GM18508 (cell line): ENCODE measurements around the gene GGA2.
"Not testable (repeated sequence)": the region's sequence is repeated elsewhere in the genome, so short reads cannot be mapped to it uniquely, and the experiment has no call there.

Experiments used
- ATAC-seq: cut with Tn5 transposase; IDR thresholded peaks from one replicate; pipeline ENCODE4 v1.9.1; 2021; ENCODE audit warnings: moderate number of reproducible peaks; ENCODE audit not compliant: insufficient read depth, unreplicated experiment

GGA2 gene

DNA sequence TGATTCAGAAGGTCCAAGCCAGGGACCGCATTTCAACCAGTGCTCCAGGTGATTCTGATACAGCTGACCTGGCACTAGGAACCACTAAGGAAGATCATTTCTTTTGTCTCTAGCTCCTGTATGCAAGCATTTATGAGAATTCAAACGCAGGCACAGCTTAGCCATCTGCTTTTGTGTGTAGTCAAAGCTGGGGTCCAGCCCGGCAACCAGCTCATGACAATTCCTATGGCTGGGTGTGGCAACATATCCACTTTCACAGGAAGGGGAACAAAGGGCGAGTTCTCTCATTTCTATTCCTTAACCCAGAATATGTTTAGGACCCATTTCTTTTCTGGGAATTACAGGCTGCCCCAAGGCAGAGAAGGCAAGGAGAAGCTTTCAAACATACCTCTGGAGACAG is 30.0 kb downstream of the GGA2 start:
- ATAC-seq, result no peak

DNA sequence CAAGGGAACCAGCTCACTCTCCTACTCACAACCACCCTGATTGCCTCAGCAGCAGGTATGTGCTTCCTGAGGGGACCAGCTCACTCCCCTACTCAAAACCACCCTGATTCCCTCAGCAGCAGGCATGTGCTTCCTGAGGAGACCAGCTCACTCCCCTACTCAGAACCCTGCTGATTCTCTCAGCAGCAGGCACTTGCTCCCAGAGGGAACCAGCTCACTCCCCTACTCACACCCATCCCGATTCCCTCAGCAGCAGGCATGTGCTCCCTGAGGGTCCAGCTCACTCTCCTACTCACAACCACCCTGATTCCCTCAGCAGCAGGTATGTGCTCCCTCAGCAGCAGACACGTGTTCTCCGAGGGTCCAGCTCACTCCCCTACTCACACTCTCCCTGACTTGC is 31.2 kb downstream of the GGA2 start:
- no peak for ATAC-seq

DNA sequence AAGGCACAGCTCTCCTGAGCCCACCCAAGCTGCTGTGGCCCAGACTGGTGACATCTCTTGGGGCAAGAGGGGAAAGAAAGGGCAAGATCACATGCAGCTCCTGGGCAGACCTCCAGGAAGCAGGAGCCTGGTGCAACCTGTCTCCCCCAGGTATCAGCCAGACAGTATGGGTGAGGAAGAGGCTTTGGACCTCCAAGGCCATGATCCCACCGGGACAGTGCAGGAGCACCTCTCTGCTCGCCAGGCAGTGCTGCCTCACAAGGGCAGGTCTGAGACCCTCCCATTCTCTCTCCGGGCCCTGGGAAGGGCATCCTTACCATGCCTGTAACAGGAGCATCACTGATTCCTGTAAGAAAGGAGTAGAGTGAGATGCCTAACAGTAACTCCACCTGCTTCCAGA is 31.7 kb downstream of the GGA2 start:
- ATAC-seq, result no peak

DNA sequence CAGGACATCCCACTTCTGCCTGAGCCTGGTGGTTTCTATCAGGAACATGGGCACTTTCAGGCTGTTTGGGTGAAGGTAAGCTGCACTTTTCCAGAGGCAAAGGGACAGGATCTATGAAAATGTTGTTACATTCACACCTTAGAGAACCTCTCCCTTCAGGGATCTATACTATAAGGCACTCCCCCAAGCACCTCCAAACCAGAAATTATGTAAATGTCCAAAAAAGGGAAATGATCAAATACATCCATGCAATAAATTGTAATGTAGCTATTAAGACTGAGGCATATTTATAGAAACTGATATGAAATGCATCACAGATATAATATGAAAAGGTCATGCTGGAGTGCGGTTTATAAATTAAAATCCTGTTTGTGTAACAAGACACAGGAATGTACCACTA is 34.0 kb downstream of the GGA2 start:
- ATAC-seq, result no peak

DNA sequence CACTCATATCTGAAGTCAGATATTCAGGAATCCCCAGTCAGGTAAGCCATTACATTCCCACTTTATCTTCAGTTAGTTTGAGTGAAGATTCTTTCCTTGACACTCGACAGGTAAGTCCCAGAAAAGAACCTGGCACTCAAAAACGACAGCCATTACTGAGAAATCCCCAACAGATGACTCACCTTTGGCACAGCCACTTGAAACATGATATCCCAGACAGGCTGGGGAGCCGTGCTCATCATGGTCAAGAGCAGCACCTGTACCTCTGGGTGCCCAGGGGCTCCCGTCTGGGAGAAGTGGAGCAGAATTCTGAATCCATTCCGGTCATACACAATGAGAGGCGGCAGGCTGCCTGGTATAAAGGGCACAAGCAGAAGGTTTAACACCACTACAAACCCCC is 40.5 kb downstream of the GGA2 start:
- no peak for ATAC-seq

DNA sequence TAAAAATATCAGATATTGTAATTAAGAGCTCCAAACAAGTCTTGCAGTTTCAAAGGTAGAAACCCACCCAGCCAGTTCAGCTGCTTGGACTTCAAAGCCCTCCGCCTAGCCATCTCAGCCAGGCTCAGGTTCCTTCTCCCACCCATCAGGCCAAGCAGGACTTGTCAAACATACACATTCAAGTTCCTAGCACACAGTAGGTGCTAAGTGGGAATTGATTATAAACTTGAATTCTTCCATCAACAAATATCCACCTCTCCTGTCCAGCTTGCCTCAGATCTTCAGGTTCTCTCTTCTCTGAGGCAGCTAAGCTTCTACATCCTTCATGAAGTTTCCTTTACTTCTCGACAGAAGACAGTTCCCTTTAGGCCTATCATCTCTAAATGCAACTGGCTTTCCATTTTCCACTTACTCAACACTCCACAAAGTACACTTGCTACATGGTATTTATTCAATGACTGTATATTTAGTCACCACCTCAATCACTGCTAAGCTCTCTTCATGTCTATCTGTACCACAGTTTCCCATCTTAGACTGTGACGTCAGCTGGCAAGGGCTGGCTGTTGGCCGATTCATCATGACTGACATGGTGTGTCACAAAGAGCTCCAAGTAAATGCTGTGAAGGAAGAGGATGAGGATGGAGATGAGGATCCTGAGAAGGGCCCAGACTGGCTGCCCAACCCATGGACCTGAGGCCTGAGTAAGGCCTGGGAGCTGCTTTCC is 44.0 kb downstream of the GGA2 start:
- ATAC-seq, result no peak

DNA sequence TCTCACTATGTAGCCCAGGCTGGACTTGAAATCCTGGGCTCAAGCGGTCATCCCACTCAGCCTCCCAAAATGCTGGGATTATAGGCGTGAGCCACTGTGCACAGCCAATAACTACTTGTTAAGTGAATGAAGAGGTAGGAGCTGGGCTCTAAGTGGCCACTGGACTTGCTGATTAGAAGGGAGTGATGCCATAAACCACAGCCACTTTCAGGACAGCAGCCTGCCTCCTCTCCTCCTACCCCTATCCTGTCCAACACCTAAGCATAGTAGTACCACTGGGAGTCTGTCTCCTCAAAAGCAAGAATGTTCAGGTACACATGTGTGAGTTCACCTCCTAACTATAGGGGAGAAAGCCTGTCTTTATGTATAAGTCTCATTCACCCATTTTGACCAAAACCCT is 45.1 kb downstream of the GGA2 start:
- no peak for ATAC-seq

DNA sequence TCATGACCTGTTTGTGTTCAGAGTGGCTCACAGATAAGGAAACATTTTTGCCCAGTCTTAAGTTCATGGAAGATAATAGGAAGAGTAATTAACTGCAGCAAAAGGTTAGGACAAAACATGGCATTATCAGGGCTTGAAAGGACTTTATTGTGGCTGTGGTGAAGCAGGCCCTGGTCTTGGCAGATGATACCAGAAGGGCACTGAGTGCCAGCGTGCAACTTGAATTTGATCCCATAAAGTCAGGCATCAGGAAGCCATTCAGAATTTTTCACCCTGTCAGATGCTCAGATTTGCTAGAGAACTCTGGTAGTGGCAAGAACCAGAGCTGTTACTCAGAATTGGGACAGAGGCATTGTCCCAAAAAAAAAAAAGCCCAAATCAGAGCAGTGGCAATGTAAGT is 46.1 kb downstream of the GGA2 start:
- no peak for ATAC-seq

DNA sequence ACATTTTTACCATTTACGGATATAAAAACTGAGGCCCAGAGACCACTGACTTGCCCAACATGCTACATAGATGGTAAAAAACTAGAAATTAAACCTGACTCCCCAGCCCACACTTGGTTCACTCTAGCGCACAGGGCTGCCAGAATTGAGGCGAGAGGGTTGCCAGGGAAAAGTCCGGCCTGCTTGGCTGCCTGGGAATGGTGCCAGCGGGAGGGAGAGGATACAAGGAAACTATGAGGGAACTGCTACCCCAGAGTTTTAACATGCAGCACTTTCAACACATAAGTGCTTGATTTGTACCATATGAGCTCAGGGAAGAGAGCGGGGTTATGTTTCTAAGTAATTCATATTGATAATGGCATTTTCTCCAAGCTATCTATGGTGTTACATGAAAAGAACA is 47.3 kb downstream of the GGA2 start:
- not testable (repeated sequence) for ATAC-seq

DNA sequence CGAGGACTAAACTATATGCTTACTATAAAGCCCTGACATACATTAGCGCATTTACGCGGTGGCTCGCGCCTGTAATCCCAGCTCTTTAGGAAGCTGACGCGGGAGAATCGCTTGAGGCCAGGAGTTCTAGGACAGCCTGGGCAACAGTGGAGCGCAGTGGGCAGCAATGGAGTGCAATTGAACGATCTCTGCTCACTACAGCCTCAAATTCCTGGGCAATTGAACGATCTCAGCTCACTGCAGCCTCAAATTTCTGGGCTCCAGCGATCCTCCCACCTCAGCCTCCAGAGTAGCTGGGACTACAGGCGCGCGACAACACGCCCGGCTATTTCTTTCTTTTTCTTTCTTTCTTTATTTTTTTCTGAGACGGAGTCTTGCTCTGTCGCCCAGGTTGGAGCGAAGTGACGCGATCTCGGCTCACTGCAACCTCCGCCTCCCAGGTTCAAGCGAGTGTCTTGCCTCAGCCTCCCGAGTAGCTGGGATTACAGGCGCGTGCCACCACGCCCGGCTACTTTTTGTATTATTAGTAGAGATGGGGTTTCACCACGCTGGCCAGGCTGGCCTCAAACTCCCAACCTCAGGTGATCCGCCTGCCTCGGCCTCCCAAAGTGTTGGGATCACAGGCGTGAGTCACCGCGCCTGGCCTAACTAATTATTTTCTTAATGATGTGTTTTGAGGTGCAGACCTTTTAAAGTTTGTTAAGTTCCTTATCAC is 56.8 kb downstream of the GGA2 start:
- ATAC-seq, result no peak

DNA sequence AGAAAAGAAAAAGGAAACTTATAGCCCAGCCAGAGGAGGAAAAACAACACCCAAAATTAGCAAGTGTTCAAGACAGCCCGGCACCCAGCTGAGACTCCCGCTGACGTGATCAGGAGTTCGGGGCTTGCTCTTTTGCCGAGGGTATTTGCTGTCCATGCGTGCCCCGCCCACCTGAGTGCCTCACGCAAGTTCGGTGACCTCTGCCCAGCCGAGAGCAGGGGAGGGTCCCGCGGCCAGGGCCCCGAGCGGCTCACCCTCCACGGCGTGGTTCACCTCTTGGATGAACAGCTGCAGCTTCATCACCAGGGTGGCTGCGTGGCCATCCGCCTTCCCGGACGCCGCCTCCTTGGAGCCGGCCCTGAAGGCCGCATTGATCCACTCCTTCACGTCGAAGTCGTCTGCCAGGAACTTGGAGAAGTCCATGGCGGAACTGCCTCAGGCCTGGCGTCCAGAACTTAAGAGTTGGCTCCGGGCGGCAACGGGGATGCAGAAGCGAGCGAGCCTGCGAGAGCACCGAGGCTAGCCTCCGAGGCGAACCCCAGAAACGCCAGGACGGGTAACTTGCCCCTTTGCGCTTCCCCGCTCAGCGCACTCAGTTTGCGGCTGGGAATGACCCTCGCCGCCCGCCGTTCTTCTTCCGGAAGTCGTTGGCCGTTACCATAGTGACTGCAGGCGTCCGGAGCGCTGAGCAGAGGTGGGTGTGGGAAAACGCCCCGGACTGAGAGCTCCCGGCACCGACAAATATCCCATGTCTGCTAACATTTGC is 57.5 kb downstream of the GGA2 start, which contains the start of gene COG7:
Gene COG7, minus strand, starts transcription at position 618 of the 766 bp plus-strand sequence. Its CDS starts 195 bp downstream, at position 423.
- no peak for ATAC-seq

DNA sequence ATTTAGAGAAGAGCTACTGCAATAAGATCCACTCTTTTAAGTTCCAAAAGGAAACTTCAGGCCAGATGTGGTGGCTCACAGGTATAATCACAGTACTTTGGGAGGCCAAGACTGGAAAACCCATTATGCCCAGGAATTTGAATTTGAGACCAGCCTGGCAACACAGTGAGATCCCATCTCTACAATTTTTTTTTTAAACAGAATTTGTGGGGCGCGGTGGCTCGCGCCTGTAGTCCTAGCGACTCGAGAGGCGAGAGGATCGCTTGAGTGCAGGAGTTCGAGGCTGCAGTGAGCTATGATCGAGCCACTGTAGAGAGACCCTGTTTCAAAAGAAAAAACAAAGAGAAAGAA is 58.1 kb downstream of the GGA2 start:
- ATAC-seq, result no peak

DNA sequence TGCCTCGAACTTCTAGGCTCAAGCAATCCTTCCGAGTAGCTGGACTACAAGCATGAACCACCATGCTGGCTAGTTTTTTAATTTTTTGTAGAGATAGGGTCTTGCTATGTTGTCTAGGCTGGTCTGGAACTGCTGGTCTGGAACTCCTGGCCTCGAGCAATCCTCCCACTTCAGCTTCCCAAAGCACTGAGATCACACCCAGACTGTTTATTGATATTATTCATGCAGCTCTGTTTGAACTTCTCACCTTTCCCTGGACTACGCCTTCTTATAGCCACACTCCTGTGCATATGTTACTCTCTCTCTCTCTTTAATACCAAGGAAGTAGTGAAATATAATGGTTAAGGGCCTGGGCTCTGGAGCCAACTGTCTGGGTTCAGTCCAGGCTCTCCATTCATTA is 61.9 kb downstream of the GGA2 start:
- ATAC-seq, result no peak

DNA sequence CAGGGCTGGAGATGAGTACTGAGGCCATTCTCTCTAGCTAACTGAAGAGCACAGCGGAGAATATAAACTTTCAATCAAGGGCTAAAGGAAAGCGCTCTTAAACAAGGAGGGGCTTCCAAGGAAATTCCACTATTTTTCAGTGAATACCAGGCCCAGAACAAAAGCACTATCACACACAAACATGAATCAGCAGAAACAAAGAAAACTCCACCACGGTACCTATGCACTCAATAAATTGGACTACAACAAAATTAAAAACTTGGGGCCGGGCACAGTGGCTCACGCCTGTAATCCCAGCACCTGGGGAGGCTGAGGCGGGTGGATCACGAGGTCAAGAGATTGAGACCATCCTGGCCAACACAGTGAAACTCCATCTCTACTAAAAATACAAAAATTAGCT is 72.8 kb downstream of the GGA2 start:
- not testable (repeated sequence) for ATAC-seq

DNA sequence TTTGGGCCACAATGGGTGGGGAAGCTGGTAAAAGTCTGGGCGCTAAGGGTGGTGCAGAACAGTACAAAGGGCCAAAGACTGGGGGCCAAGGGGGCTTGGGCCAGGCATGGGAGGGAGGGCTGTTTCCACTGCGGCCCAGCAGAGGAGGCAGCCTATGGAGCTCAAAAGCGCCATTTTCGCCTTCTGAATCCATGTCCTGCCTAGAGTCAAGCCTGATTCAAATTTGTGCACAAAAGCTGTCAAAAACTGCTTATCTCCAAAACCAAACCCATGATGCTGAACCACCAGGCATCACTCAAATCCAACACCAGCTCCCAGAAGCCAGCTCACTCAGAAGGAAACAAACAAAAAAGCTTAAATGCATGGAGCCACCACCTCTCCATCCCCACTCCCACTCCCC is 73.3 kb downstream of the GGA2 start:
- no peak for ATAC-seq

DNA sequence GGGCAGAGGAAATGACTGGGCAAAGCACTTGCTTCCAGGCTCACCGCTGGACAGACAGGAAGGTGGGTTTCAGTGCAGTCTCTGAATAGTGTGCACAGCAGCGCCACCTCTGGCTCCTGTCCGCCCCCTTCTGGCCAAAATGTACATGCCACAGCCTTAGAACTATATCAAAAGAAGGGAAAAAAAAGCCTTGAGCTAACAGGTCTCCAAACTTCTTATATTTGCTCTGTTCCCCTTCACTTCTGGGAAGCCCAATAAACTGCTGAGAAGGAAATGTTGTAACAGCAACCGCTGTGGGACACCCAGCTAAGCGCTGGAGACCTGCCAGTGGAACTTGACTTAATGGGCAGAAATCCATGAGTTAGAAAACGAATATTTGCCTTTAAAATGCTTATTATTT is 74.8 kb downstream of the GGA2 start:
- ATAC-seq, result no peak

DNA sequence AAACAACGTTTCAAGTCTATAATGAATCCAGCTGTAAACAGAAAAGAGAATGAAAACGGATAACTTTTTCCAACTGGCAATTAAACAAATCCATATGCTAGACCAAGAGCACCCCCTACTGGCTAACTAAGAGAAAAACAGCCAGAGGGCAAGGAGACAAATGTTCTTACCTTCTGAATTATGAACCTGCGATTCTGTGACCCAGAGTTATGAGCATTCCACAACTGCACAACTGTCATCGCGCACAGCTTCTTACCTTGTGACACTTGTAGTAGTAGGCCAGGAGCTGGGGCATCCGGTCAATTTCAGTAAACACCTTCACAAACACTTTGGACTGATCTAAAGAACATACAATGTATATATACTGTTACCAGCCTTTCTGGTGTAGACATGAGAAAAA is 75.9 kb downstream of the GGA2 start:
- ATAC-seq, result no peak

DNA sequence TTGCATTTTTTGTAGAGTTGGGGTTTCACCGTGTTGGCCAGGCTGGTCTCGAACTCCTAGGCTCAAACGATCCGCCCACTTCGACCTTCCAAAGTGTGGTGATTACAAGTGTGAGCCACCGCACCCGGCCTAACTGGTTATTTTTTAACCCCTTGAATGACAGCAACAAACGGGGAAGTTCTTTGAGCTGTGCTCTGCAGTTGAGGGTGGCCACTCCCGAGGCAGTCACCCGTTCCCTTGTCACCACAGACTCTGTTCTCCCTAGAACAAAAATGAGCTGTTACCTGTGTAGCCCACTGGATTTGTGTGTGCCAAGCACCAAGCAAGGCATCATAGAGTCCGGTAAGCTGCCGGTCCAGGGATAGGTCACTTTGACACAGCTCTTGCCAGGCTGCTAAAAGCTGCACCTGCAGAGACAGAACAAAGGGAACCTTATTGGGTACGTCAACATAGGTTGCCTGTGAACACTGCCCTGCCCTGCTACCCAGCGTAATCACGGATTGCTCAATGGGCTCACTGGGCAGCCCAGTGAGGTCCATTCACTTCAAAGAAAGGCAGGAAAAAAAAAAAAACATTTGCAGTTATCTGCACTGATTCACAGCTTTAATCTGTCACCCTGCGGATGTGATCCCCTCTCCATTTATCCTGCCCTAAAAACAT is 76.9 kb downstream of the GGA2 start:
- no peak for ATAC-seq

DNA sequence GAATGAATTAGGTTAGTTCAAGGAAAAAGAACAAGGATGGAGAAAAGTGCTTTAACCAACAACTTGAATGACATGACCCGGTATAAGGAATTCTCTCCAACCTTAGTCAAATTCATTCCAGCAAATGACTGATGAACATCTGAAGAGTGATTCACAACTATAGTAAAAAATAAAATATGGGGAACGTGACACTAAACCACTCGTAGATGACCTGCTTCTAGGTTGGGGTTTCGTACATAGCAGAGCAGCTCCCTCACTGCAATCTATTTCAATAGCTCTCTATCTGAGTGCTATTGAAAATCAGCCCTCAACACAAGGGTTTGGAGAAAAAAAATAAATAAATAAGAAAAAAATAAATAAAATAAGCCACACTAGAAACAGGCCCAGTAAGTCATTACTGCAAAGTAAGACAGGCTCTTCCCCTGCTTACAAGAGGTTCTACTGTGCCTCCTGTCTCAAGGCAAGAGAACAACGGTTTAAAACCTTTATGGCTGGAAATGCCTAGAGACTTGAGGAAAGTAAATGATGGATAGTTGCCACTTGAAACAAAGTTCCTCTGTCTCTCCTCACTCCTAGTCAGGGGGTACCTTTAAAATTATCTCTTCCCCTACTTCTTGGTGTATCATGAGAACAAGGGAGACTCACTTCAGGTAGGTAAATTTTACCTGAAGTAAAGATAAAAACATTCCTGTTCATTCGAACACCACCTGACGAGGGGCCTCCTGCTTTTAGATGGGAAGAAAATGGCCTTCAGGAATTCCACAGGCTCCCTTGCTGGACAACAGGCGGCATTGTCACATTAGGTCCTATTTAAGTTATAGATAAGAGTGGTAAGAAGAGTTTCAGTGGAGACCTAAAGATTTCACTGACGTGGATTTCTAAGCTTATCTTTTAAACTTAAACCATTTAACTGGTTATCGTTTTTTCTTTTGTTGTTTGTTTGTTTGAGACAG is 77.8 kb downstream of the GGA2 start:
- no peak for ATAC-seq

DNA sequence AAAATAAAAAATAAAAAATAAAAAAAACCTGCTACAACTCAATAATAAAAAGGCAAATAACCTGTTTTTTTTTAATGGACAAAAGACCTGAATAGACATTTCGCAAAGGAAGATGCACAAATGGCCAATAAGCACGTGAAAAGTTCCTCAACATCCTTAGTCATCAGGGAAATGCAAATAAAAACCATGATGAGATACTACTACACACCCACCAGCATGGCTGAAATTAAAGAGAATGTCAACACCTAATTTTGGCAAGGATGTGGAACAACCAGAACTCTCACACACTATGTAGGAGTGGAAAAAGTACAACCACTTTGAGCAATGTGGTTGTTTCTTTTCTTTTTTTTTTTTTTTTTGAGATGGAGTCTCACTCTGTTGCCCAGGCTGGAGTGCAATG is 81.9 kb downstream of the GGA2 start:
- ATAC-seq, result no peak
